A549 treated with ZK216348 at 1 μM for 4 hours (cell line): ENCODE measurements around the gene RLN2. TPM values are rescaled to one million over a fixed set of nuclear protein-coding genes. Genes with fewer than 3 reads are reported as not detected.

Experiments used
- total RNA-seq: library from RNA; stranded (reverse); fragments of 200-300 nt; extraction: Qiagen RNA extraction; gene quantifications from 5 replicates; pipeline ENCODE4 v1.2.3, GENCODE V29; 2022; ENCODE audit warnings: low read depth

Gene RLN2
- total RNA-seq: 0.21 to 0.42 TPM (median 0.38 TPM) in 3 of 5 replicates, not detected in the others

GRCh38 chr9:5303840-5304795 lies at the start of gene RLN2:
TSS of gene RLN2 (minus strand) at chr9:5304716. CDS start at chr9:5304580, 136 bp downstream.

DNA sequence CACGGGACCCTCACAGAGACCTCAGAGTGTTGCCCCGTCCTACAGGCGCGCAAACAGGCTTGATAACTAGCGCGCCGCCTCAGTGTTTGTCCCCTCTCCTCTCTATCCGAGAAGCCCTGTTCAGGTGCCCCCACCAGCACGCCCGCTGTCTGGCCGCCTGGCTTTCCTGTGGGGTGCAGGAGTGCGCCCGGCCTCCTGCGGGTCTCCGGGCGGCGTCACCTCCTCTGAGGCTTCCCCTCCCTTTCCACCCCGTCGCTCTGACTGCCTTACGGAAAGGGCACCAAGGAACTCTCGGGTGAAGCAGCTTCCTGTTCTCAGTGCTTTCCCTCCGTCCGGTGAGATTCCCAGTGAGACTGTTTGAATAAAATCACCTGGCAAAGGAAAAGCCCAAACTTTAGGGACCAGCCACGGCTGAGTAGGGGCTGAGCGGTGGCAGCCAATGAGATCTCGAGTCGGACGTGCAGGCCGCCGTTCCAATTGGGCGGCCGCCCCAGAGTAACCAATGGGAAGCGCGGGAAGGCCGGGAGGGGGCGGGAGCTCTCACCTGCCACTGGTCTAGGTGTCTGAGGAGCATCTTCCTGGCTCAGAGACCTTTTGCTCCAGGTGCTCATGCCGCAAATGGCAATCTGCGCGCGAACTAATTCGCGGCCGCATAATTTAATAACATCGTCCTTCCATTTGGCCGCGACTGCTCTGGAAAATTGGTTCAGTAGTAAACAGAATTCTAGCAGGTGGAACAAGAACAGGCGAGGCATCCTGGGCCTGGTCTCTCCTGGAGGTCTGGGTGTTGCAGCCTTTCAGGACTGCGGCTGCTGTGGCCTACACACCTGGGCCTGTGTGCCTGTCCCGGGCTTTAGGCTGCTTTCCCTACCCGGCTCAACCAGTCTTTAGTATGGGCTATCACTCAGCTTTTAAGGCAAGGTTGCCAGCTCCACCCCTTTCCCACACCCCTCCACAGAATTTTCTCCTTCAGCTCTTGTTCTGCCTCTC lies 34.8 kb upstream of the RLN2 start, which contains the start of gene RLN1:
Gene RLN1 (minus strand): TSS at position 885 of the 990 bp plus-strand sequence. CDS start 130 bp downstream, at position 755.

Other genes with a start within 250 kb of the RLN2 start
- gene INSL6, start 119.1 kb downstream of the RLN2 start, total RNA-seq: not detected in 5 replicates
- gene INSL4, start 73.3 kb downstream of the RLN2 start, total RNA-seq: 13.6 to 17.0 TPM (median 16.2 TPM) in 5 replicates
- gene RLN1, start 35.2 kb upstream of the RLN2 start, total RNA-seq: not detected in 5 replicates
- gene PLGRKT, start 133.2 kb upstream of the RLN2 start, total RNA-seq: 17.6 to 35.7 TPM (median 22.0 TPM) in 5 replicates
- gene CD274, start 145.8 kb upstream of the RLN2 start, total RNA-seq: 1.2 to 2.7 TPM (median 1.8 TPM) in 5 replicates
- 0.19 to 0.33 TPM (median 0.29 TPM) in 5 replicates for gene PDCD1LG2, start 205.8 kb upstream of the RLN2 start, total RNA-seq